ENCODE results near the gene PPP2R3C.

DNA sequence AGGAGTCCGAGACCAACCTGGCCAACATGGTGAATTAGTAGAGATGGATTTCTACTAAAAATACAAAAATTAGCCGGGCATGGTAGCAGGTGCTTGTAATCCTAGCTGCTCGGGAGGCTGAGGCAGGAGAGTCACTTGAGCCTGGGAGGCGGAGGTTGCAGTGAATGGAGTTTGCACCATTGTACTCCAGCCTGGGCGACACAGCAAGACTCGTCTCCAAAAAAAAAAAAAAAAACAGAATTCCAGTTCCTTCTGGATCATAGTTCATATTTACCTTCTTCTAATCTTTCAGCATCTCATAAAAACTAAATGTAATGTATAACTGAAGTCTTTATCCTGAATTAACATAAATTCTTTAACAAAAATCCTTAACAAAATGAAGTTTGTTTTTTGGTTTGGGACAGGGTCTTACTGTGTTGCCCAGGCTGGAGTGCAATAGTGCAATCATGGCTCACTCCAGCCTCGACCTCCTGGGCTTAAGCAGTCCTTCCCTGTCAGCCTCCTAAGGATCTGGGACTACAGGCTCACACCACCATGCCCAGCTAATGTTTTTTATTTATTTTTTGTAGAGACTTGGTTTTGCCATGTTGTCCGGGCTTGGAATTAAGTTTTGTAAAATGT lies 38.1 kb downstream of the PPP2R3C start:
- no peak for TF ChIP-seq EGR1 (IDR thresholded peaks at IDR 0.05)
- TF ChIP-seq CEBPB (IDR thresholded peaks at IDR 0.05): no peak
- no peak for TF ChIP-seq YY1 (IDR thresholded peaks at IDR 0.05; ENCODE audit: low read depth)
